Measurements from ENCODE around the gene TPX2. TPM values are rescaled to one million over a fixed set of nuclear protein-coding genes. Genes with fewer than 3 reads are reported as not detected.
A peak's percentile ranks its signal among the peaks of the same experiment; 100 is the strongest.

The TPX2 gene
- polyA plus RNA-seq, 1 of the 3 experiments (the other 2 are of a cell fraction) = 17.1 TPM

DNA sequence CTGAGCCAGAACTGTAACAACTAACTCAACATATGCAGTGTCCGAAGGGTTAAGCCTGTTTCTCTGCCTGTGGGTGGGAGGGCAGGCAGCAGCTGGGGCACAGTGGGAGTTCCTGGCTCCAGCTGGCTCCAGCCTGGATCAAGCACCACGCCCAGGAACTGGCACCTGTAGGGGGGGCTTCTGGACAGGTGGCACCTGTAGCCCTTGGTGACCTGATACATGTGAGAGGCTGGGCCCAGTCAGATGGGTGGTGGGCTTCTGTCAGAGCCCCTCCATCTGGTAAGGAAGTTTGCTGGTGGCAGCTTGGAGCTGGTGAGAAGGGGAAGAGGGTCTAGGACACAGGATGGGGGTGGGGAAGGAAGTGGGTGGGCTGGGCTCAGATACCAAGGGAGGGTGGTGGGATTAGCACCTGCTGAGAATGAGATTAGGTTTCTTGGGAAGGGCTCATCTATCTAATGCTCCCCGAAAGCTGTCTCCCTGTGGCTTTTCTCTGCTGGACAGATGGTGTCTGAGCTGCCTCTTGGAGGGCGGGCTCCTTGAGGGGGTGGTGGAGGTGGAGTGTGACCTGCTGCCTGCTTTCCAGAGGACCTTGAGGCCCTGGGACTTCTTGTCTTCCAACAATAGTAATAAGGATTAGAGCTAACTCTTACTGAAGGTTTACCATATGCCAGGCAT is 45.0 kb upstream of the TPX2 start:
- ChIA-PET POLR2A (no interaction called here), CTCF (interaction anchor here (1.2 to 2.7 kb wide), 5 partner anchors 9 to 60 kb away, joined by 4 to 8 read pairs (median 4); no protein-coding TSS in a partner anchor)
- Histone ChIP-seq H2AFZ (ENCODE audit: low read depth) (no peak overlapping the region), H3K9me2 (no peaks in the 10 kb centered on the region), H3K4me3 (ENCODE audit: low read depth in 2 of 2, low read length in 1 of 2) (no peak overlapping the region), H3K36me3 (replicated peaks in 1 of 2; ENCODE audit: control insufficient read depth in 1 of 2, insufficient read depth in 2 of 2, low read length in 1 of 2) (peaks cover 0 to 41% of the 10 kb centered on the region in 2 experiments), H3F3A (replicated peaks; ENCODE audit: insufficient read depth) (peaks cover 34% of the 10 kb centered on the region), H3K4me2 (peak overlapping the region; percentile 17; the same call in 1 of the 2 replicates), H3K9ac (no peak overlapping the region), H3K9me3 (no peaks in the 10 kb centered on the region), H4K20me1 (ENCODE audit: insufficient read depth) (0 out of 2 replicates have a peak, but pooled peaks cover 4% of the 10 kb centered on the region), H3K27me3 (ENCODE audit: insufficient read depth) (no peaks in the 10 kb centered on the region), H3K79me2 (ENCODE audit: insufficient read depth) (peaks cover 99% of the 10 kb centered on the region), H3K27ac (ENCODE audit: low read depth in 2 of 2, low read length in 1 of 2) (peak overlapping the region in 1 of 2 experiments; percentile 92; a peak in 2 of 4 replicates), H3K4me1 (ENCODE audit: control insufficient read depth in 1 of 2, insufficient read depth in 2 of 2, low read depth in 1 of 2, low read length in 1 of 2) (peaks cover 0 to 56% of the 10 kb centered on the region in 2 experiments; a peak in 3 of 4 replicates)
- WGBS (ENCODE audit: low lambda C conversion rate) = 83% methylated on average over 2 of the region's 4 CpGs
- TF ChIP-seq FOXJ3 (CRISPR knock-in tag; IDR thresholded peaks at IDR 0.05) (no peak), NFIC (IDR thresholded peaks at IDR 0.05; ENCODE audit: borderline replicate concordance) (no peak), SMC3 (IDR thresholded peaks at IDR 0.05; ENCODE audit: low read depth, low read length) (no peak)
- TF ChIP-seq, protein P1, sequence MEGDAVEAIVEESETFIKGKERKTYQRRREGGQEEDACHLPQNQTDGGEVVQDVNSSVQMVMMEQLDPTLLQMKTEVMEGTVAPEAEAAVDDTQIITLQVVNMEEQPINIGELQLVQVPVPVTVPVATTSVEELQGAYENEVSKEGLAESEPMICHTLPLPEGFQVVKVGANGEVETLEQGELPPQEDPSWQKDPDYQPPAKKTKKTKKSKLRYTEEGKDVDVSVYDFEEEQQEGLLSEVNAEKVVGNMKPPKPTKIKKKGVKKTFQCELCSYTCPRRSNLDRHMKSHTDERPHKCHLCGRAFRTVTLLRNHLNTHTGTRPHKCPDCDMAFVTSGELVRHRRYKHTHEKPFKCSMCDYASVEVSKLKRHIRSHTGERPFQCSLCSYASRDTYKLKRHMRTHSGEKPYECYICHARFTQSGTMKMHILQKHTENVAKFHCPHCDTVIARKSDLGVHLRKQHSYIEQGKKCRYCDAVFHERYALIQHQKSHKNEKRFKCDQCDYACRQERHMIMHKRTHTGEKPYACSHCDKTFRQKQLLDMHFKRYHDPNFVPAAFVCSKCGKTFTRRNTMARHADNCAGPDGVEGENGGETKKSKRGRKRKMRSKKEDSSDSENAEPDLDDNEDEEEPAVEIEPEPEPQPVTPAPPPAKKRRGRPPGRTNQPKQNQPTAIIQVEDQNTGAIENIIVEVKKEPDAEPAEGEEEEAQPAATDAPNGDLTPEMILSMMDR (IDR thresholded peaks at IDR 0.05) = no peak
- TF ChIP-seq, protein P2, sequence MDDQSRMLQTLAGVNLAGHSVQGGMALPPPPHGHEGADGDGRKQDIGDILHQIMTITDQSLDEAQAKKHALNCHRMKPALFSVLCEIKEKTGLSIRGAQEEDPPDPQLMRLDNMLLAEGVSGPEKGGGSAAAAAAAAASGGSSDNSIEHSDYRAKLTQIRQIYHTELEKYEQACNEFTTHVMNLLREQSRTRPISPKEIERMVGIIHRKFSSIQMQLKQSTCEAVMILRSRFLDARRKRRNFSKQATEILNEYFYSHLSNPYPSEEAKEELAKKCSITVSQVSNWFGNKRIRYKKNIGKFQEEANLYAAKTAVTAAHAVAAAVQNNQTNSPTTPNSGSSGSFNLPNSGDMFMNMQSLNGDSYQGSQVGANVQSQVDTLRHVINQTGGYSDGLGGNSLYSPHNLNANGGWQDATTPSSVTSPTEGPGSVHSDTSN (IDR thresholded peaks at IDR 0.05) = no peak
- no peak for DNase-seq

DNA sequence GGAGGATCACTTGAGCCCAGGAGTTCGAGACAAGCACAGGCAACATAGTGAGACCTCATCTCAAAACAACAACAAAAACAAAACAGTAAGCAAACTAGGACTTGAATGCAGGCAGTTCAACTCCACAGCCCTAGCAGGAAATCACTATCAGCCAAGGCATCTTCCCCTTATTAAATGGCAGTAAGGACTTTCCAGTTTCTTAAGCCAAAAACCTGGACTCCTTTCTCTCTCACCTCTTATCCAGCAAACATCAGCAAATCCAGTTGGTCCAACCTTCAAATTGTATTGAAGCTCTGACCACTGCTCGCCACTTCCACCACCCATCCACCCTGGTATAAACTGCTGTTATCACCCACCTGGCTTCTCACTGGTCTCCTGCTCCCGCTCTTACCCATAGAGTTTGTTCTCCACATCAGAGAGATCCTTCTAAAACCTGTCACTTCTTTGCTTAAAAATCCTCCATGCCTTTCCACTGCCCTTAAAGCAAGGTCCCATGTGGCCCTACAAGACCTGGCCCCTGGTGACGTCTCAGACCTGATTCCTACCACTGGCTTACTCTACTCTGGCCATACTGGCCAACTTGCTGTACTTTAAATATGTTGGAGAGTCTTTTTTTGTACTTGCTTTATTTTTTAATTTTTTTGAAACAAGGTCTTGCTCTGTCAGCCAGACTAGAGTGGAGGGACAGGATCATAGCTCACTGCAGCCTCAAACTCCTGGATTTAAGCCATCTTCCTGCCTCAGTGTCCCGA is 44.1 kb upstream of the TPX2 start:
- H4K20me1 ChIP-seq (ENCODE audit: insufficient read depth) = 0 out of 2 replicates have a peak, but pooled peaks cover 4% of the 10 kb centered on the region
- H3K79me2 ChIP-seq (ENCODE audit: insufficient read depth) = peaks cover 97% of the 10 kb centered on the region
- ChIA-PET CTCF (interaction anchor here (0.8 to 2.7 kb wide), 3 partner anchors 29 to 132 kb away, joined by 3 to 8 read pairs (median 5); no protein-coding TSS in a partner anchor), POLR2A (no interaction called here)
- no peak overlapping the region for H2AFZ ChIP-seq (ENCODE audit: low read depth)
- H3K36me3 ChIP-seq (replicated peaks in 1 of 2; ENCODE audit: control insufficient read depth in 1 of 2, insufficient read depth in 2 of 2, low read length in 1 of 2) = peaks cover 0 to 41% of the 10 kb centered on the region in 2 experiments
- no peak overlapping the region for H3K4me3 ChIP-seq (ENCODE audit: low read depth in 2 of 2, low read length in 1 of 2)
- WGBS (ENCODE audit: low lambda C conversion rate) = 94% methylated on average over 5 of the region's 5 CpGs
- peak overlapping the region in 1 of 2 experiments; percentile 92; a peak in 2 of 4 replicates for H3K27ac ChIP-seq (ENCODE audit: low read depth in 2 of 2, low read length in 1 of 2)
- H3K9ac ChIP-seq = peak overlapping the region; percentile 11; the same call in 1 of the 2 replicates
- no peaks in the 10 kb centered on the region for H3K27me3 ChIP-seq (ENCODE audit: insufficient read depth)
- H3K9me2 ChIP-seq = no peaks in the 10 kb centered on the region
- H3K4me2 ChIP-seq = peak overlapping the region; percentile 17
- peaks cover 3 to 60% of the 10 kb centered on the region in 2 experiments; a peak in 3 of 4 replicates for H3K4me1 ChIP-seq (ENCODE audit: control insufficient read depth in 1 of 2, insufficient read depth in 2 of 2, low read depth in 1 of 2, low read length in 1 of 2)
- peaks cover 39% of the 10 kb centered on the region for H3F3A ChIP-seq (replicated peaks; ENCODE audit: insufficient read depth)
- H3K9me3 ChIP-seq = no peaks in the 10 kb centered on the region
- DNase-seq = no peak
- TF ChIP-seq, protein P3, sequence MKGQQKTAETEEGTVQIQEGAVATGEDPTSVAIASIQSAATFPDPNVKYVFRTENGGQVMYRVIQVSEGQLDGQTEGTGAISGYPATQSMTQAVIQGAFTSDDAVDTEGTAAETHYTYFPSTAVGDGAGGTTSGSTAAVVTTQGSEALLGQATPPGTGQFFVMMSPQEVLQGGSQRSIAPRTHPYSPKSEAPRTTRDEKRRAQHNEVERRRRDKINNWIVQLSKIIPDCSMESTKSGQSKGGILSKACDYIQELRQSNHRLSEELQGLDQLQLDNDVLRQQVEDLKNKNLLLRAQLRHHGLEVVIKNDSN (IDR thresholded peaks at IDR 0.05; ENCODE audit: borderline replicate concordance, low read depth) = no peak
- no peak for TF ChIP-seq NRF1 (IDR thresholded peaks at IDR 0.05; ENCODE audit: low read depth, low read length)
- no peak for TF ChIP-seq FOXM1 (IDR thresholded peaks at IDR 0.05; ENCODE audit: low read depth)
- TF ChIP-seq RAD21 (IDR thresholded peaks at IDR 0.05; ENCODE audit: low read length) = no peak
- no peak for TF ChIP-seq TEAD4 (IDR thresholded peaks at IDR 0.05; ENCODE audit: borderline replicate concordance, insufficient read depth)
- no peak for TF ChIP-seq GABPA (IDR thresholded peaks at IDR 0.05; ENCODE audit: low read depth)
- TF ChIP-seq, protein P4, sequence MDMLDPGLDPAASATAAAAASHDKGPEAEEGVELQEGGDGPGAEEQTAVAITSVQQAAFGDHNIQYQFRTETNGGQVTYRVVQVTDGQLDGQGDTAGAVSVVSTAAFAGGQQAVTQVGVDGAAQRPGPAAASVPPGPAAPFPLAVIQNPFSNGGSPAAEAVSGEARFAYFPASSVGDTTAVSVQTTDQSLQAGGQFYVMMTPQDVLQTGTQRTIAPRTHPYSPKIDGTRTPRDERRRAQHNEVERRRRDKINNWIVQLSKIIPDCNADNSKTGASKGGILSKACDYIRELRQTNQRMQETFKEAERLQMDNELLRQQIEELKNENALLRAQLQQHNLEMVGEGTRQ (IDR thresholded peaks at IDR 0.05; ENCODE audit: borderline replicate concordance, low read depth, low read length) = no peak
- no peak for TF ChIP-seq MEF2A (IDR thresholded peaks at IDR 0.05; ENCODE audit: borderline replicate concordance, low read depth)
- TF ChIP-seq TCF12 (IDR thresholded peaks at IDR 0.05) = no peak
- TF ChIP-seq GATA2 (CRISPR knock-in tag; IDR thresholded peaks at IDR 0.05) = no peak
- TF ChIP-seq YY1 (IDR thresholded peaks at IDR 0.05; ENCODE audit: low read depth) = no peak
- TF ChIP-seq, protein P5, sequence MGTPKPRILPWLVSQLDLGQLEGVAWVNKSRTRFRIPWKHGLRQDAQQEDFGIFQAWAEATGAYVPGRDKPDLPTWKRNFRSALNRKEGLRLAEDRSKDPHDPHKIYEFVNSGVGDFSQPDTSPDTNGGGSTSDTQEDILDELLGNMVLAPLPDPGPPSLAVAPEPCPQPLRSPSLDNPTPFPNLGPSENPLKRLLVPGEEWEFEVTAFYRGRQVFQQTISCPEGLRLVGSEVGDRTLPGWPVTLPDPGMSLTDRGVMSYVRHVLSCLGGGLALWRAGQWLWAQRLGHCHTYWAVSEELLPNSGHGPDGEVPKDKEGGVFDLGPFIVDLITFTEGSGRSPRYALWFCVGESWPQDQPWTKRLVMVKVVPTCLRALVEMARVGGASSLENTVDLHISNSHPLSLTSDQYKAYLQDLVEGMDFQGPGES (IDR thresholded peaks at IDR 0.05; ENCODE audit: low read depth, low read length) = no peak
- TF ChIP-seq SMC3 (IDR thresholded peaks at IDR 0.05; ENCODE audit: low read depth, low read length) = no peak
